Hypothalamus (tissue), 51 donors: Measurements from ENCODE around the gene LMO1.
A peak's percentile ranks its signal among the peaks of the same experiment; 100 is the strongest.

Experiments
- DNase-seq, 51 donors: peaks; one replicate each; lab custom pipeline; 2025; lab: John Stamatoyannopoulos, UW

The LMO1 gene

GRCh38 chr11:8263769-8264410, at the start of gene LMO1:
TSS of gene LMO1 (minus strand) at chr11:8263878. CDS start at chr11:8263362, 516 bp downstream.
- DNase-seq: peak in 49 of 51 donors; percentile 10 to 83 (median 56)

DNA sequence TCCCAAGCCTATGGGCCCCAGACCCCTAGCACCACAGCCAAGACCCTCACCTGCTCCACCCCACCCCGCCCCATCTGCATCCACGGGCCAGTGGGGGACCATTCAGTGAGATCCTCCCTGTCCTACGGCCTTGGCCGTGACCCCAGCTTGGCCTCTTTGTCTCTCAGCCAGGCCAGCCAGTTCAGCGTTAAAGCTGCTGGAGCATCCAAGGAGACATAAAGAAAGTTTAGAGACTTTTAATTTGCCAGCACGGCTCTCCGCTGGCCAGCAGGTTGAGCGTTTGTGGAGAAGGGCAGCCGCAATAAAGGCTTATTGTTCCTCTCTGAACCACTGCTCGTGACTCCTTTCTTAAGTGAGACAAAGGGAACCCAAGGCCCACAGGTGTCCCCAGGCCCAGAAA, 49.3 kb upstream of the LMO1 start:
- no peak for DNase-seq

DNA sequence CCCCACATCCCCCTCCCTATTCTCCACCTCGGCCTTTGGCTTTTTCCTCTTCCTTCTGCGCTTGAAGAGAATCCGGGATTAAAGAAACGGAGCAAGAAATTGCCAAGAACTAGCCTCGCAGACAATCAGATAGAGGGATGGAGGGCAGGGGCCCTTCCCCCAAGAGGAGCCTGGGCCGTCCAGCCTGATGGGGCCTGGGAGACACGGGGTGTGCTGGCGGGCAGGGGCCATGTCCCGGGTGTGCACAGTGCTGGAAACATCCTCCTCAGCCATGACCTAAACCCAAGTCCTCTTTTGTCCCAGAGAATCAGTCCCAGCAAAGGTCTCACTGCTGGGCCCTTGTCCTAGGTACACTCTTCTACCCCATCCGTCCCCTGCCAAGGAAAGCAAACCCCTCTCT, 47.7 kb upstream of the LMO1 start:
- no peak for DNase-seq

GRCh38 chr11:8310743-8311298, 47.1 kb upstream of the LMO1 start:
- no peak for DNase-seq

GRCh38 chr11:8309862-8310261, 46.2 kb upstream of the LMO1 start:
- no peak for DNase-seq

DNA sequence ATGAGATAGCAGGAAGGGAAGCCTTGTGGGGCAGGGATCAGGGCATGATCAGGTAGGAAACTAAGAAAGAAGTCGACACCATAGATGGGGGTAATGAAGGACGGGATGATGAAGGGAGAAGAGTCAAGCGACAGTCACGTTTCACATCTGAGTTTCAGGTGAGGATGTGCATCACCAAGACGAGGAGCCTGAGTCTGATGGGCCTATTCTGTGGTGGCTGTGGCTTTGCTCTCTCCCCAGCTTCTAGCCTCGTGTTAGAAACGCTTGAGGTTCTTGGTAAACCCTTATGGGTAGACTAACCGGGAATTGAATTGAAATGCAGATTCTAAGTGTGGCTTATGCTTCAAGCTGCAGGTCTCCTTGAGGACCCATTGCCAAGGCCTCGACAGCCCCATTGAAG, 45.6 kb upstream of the LMO1 start:
- no peak for DNase-seq

DNA sequence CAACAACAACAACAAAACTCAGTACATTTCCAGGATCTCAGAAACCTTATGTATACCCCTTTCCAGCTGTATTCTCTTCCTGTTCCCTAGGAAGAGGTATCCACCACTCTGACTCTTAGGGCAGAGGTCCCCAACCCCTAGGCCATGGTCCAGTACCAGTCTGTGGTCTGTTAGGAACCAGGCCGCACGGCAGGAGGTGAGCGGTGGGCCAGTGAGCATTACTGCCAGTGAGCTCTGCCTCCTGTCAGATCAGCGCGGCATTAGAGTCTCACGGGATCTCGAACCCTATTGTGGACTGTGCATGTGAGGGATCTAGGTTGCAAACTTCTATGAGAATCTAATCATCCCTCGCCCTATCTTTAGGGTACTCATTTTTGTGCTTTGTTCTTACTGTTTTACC, 43.9 kb upstream of the LMO1 start:
- DNase-seq: no peak

GRCh38 chr11:8301622-8302021, 37.9 kb upstream of the LMO1 start:
- no peak for DNase-seq

- no peak for DNase-seq
Observed at GRCh38 chr11:8298801-8299786, 35.4 kb upstream of the LMO1 start.

GRCh38 chr11:8297781-8298440, 34.2 kb upstream of the LMO1 start:
- DNase-seq: no peak

DNA sequence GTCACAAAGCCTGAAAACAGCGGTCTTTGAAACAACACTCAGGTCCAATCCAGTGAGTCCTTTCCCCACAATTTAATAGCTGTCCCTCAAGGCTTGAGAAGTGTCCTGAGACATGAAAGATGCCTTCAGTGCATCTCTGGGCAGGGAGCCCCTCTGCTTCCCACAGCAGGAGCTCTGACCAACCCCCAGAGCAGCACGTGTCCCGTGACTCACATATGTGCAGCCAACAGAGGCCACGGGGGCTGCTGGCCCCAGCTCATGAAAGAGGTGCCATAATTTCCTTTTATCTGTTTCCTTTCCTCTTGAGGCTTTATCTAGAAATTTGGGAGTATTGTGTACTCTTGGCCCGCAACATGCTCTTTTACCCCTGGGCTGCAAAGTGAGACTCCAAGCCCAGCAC, 33.2 kb upstream of the LMO1 start:
- DNase-seq: no peak

DNA sequence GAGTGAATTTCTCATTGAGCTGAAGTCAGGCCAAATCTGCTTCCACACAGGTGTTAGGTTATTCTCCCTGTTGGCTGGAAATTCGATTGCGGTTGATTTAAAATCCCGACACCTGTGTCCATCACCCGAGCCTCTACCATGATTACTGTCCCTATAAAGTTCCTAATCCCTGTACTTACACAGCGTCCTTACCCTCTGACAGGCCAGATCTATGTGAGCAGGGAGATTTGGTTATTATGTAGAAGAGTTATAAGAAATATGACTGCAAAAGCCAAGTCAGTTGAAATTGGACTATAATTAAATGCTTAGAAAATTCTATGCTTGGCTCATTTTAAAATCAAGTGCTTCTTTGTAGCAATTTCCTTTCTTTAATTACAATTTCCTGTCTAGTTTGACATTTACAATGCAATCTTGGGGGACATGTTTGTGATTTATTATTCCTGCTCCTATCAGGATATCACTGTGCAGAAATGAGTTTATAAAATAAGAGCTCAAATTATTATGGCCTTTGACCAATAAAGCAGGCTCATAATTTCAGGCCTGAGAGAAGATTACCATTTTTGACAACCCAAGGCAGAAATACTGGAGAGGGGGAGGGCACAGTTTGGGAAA, 32.5 kb upstream of the LMO1 start:
- DNase-seq: no peak

DNA sequence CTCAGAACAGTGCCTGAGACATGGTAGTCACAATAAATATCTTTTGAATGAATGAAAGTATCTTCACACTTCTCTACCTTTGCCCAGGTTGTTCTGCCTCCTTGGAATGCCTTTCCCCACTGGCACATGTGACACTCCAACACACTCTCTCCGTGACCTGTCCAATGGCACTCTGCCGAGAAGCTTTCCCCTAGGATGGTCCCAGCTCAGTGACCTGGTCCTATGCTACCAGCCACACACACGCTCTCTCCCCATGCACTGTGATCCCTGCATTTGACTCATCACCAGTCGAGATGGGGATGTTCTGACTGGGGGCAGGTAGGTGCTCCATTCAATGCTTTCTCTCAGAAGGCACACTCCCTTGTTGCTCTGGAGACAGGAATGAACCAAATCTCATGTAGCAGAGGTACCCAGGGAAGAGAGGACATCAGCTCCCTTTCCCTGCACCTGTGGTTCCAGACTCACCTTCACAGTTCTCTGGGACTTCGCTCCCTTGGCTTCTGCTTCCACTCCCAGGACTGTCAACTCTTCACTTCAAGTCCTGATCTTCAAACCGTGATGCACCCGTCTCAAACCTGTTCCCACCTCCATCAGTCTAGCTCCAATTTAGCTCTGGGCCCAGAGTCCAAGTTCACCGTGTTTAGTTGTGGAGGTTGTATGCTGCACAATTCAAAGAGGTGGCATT, 30.7 kb upstream of the LMO1 start:
- DNase-seq: no peak

- no peak for DNase-seq
Observed at GRCh38 chr11:8293171-8293570, 29.5 kb upstream of the LMO1 start.

GRCh38 chr11:8292351-8292750, 28.7 kb upstream of the LMO1 start:
- no peak for DNase-seq

- DNase-seq: no peak
Observed at GRCh38 chr11:8291421-8292350, 28.0 kb upstream of the LMO1 start.

- DNase-seq: no peak
Observed at GRCh38 chr11:8290081-8290810, 26.6 kb upstream of the LMO1 start.

GRCh38 chr11:8289492-8289918, 25.8 kb upstream of the LMO1 start:
- no peak for DNase-seq
